ENCODE results near the gene CFD. TPM values are rescaled to one million over a fixed set of nuclear protein-coding genes. Genes with fewer than 3 reads are reported as not detected.
"Not testable (repeated sequence)": the region's sequence is repeated elsewhere in the genome, so short reads cannot be mapped to it uniquely, and the experiment has no call there.

Gene CFD
- 0.16 and 0.57 TPM in 2 replicates for total RNA-seq
- polyA plus RNA-seq (2012) = 0.92 TPM

DNA sequence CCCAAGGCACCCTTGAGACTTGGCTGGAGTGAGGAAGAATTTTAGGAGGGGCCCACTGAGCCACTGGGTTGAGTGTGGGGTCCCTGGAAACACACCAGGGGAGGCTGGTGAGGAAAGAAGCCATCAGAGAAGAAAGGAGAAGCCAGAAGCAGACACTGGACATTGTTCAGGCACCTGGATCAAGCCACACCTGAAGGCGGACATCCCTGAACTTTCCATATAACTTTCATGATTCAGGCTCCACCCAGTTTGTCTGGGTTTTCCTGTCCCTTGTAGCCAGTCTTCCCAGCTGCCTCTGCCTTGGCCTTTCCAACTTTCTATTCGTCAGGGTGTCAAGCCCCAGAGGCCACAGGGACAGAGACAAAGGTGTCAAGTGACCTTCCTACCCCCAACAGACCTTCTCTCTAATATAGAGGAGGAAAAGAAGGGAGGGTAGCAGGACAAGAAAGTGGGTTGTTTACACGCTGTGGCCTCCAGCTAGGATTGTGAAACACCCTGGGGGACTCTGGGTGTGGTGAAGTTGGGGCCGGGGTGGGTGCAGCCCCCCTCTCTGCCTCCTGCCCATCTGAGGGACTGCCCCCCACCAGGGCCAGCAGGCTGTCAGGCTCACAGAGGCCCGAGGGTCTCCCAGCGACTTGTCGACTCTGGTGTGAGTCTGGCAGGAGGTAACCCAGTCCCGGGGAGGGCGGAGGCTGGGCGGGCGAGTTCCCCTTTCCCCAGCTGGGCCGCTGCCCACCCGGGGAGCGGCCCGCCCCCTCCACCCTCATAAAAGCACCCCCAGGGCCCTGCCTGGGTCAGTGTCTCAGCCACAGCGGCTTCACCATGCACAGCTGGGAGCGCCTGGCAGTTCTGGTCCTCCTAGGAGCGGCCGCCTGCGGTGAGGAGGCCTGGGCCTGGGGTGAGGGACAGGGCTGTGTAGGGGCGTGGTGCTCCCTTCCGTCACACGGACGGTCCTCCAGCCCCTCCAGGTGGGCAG lies at the start of gene CFD:
TSS of gene CFD (plus strand) at position 797 of the 976 bp plus-strand sequence. CDS start at position 823, 26 bp downstream.
- no peak for DNase-seq (ENCODE audit: low read depth)

DNA sequence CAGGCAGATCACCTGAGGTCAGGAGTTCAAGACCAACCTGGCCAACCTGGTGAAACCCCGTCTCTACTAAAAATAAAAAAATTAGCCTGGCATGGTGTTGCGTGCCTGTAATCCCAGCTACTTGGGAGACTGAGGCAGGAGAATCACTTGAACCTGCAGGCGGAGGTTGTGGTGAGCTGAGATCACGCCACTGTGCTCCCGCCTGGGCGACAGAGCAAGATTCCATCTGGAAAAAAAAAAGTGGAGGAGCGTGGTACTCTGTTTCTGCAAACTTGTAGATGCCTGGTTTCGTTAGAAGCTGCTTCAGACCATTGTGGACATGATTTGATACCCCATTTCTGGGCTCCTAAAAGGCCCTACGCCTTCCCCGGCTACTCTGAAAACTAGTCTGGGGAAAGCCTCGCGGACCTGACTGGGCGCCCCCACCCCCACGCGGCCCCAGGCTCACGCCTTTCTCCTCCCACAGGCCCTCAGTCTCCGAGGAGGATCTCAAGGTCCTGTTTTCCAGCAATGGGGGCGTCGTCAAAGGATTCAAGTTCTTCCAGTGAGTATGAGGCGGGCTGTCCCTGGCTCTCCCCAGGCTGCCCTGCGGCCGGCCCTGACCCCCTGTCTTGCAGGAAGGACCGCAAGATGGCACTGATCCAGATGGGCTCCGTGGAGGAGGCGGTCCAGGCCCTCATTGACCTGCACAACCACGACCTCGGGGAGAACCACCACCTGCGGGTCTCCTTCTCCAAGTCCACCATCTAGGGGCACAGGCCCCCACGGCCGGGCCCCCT lies 49.2 kb upstream of the CFD start:
- no peak for DNase-seq (ENCODE audit: low read depth)

DNA sequence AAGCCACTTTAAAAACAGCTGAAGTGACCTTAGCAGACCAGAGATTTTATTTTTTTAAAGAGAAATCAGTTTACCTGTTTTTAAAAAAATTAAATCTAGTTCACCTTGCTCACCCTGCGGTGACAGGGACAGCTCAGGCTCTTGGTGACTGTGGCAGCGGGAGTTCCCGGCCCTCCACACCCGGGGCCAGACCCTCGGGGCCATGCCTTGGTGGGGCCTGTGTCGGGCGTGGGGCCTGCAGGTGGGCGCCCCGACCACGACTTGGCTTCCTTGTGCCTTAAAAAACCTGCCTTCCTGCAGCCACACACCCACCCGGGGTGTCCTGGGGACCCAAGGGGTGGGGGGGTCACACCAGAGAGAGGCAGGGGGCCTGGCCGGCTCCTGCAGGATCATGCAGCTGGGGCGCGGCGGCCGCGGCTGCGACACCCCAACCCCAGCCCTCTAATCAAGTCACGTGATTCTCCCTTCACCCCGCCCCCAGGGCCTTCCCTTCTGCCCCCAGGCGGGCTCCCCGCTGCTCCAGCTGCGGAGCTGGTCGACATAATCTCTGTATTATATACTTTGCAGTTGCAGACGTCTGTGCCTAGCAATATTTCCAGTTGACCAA lies 48.5 kb upstream of the CFD start:
- DNase-seq (ENCODE audit: low read depth) = no peak

DNA sequence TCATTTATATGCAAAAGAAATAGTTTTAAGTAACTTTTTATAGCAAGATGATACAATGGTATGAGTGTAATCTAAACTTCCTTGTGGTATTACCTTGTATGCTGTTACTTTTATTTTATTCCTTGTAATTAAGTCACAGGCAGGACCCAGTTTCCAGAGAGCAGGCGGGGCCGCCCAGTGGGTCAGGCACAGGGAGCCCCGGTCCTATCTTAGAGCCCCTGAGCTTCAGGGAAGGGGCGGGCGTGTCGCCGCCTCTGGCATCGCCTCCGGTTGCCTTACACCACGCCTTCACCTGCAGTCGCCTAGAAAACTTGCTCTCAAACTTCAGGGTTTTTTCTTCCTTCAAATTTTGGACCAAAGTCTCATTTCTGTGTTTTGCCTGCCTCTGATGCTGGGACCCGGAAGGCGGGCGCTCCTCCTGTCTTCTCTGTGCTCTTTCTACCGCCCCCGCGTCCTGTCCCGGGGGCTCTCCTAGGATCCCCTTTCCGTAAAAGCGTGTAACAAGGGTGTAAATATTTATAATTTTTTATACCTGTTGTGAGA lies 47.9 kb upstream of the CFD start:
- DNase-seq (ENCODE audit: low read depth) = no peak

DNA sequence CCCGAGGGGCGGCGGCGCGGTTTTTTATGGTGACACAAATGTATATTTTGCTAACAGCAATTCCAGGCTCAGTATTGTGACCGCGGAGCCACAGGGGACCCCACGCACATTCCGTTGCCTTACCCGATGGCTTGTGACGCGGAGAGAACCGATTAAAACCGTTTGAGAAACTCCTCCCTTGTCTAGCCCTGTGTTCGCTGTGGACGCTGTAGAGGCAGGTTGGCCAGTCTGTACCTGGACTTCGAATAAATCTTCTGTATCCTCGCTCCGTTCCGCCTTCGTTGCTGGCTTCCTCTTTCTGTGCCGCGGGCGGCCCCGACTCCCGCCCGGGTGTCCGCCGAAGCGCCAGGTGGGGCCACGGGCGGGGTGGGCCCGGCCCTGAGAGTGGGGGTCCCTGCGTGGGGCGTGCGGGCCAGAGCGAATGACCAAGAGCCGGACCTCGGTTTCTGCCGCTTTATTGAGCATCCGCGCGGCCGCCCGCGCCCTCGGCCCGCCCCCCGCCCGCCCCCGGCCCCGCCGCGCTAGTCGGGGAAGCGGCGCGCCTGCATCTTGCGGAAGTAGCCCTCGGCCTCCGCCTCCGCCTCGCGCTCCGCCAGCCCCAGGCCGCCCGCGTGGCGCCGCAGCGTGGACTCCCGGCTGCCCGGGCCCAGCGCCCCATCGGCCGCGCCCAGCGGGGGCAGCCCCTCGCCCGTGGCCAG lies 47.3 kb upstream of the CFD start:
- no peak for DNase-seq (ENCODE audit: low read depth)

DNA sequence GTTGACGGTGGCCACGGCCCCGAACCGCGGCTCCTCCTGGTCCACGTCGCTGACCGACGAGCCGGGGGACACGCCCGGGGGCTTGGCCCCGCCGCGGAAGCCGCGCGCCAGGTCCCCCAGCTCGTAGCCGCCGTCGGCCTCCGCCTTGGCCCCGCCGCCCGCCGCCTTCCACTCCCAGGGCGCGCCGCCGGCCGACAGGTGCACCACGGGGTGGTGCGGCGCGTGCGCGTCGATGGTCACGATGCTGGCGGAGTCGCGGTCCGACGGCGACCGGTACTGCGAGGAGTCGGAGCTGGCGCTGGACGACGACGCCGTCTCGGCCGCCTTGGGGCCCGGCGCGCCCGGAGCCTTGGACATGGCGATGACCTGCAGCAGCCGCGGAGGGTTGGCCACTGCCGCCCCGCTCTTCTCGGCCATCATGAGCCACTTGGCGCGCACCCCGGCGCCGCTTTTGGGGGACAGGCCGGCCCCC lies 46.7 kb upstream of the CFD start:
- no peak for DNase-seq (ENCODE audit: low read depth)

GRCh38 chr19:813219-814151 lies 46.0 kb upstream of the CFD start:
- DNase-seq (ENCODE audit: low read depth) = no peak

- DNase-seq (ENCODE audit: low read depth) = no peak
Measured at GRCh38 chr19:814152-815078, 45.0 kb upstream of the CFD start.

DNA sequence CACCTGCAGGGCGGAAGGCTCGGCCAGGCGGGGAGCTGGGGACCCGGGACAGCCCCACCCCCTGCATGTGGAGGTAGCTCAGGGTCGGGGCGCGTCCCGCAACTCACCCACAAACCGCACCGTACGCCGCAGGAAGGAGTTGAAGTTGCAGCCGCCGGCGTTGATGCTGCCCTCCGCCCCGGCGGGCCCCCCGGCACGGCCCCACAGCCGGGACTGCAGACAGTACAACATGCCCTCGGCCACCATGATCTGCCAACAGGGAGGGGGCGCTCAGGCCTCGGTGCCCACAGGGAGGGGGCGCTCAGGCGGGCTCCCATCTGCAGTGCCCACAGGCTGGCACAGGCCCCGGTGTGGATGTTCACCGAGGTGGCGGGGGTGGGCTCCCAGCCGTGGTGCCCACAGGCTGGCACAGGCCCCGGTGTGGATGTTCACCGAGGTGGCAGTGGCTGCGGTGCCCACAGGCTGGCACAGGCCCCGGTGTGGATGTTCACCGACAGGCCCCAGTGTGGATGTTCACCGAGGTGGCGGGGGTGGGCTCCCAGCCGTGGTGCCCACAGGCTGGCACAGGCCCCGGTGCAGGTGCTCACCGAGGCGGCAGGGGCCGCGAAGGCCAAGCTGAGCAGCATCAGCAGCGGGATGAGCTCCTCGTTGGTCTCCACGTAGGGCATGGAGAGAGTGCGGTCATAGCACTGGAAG lies 44.2 kb upstream of the CFD start:
- no peak for DNase-seq (ENCODE audit: low read depth)

- DNase-seq (ENCODE audit: low read depth) = no peak
Measured at GRCh38 chr19:815775-816499, 43.5 kb upstream of the CFD start.

- DNase-seq (ENCODE audit: low read depth) = no peak
Measured at GRCh38 chr19:816500-816857, 43.0 kb upstream of the CFD start.

DNA sequence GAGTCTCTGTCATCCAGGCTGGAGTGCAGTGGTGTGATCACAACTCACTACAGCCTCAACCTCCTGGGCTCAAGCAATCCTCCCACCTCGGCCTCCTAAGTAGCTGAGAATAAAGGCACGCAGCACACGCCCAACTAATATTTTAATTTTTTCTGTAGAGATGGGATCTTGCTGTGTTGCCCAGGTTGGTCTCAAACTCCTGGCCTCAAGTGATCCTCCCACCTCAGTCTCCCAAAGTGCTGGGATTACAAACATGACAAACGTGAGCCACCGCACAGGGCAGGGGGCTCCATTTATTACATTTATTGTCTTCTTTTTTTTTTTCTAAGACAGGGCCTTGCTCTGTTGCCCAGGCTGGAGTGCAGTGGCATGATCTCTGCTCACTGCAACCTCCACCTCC lies 39.3 kb upstream of the CFD start:
- DNase-seq (ENCODE audit: low read depth) = not testable (repeated sequence)

GRCh38 chr19:821231-821824 lies 38.1 kb upstream of the CFD start:
- DNase-seq (ENCODE audit: low read depth) = no peak

DNA sequence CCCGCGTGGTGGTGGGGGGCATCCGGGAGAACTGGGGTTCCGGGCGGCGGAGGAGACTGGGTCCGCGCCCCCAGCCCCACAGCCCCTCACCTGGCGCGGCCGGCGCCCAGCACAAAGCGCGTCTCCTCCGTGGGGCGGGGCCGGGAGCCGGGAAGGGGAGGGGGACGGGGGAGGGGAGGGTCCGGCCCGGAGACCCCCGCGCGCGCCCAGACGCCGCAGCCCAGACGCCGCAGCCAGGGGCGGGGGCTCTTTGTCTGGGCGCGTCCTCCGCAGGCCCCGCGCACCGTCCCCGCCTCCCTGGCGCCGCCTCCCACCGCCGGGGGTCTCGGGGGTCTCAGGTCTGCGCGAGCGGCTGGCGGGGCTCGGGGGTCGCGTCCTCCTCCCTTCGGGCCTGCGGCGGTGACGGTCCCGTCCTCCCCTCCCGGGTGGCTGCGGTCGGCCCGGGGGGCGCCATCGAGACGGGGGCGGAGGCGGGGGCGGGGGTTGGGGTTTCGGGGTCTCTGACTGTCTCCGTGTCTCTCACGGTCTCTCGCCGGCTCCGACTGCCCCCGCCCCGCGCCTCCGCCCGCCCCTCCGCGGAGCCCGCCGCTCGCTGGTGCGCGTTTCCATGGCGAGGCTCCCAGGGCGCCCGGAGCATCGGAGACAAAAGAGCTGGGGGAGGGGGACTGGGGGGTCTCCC lies 37.5 kb upstream of the CFD start, which contains the start of gene PLPPR3:
TSS of gene PLPPR3 (minus strand) at position 131 of the 679 bp plus-strand sequence. CDS start 396 bp downstream, outside the sequence.
- no peak for DNase-seq (ENCODE audit: low read depth)

- peak; percentile 37 for DNase-seq (ENCODE audit: low read depth)
Measured at GRCh38 chr19:823565-824121, 35.8 kb upstream of the CFD start.

- no peak for DNase-seq (ENCODE audit: low read depth)
Measured at GRCh38 chr19:824885-825284, 34.6 kb upstream of the CFD start.
